C4-2B (cell line): ENCODE measurements around the gene CACNB4.

Experiments
- ZFX ChIP-seq: fragments of 450-650 bp; IDR thresholded peaks from 2 replicates; pipeline ENCODE4 v1.6.1; 2017
- TF ChIP-seq, protein P1 (sequence below): fragments of 450-650 bp; conservative IDR thresholded peaks from 2 replicates; pipeline ENCODE4 v1.5.1; 2017; ENCODE audit warnings: mild to moderate bottlenecking

GRCh38 chr2:151968770-151969470 is 129.9 kb downstream of the CACNB4 start:
- TF ChIP-seq, protein P1, sequence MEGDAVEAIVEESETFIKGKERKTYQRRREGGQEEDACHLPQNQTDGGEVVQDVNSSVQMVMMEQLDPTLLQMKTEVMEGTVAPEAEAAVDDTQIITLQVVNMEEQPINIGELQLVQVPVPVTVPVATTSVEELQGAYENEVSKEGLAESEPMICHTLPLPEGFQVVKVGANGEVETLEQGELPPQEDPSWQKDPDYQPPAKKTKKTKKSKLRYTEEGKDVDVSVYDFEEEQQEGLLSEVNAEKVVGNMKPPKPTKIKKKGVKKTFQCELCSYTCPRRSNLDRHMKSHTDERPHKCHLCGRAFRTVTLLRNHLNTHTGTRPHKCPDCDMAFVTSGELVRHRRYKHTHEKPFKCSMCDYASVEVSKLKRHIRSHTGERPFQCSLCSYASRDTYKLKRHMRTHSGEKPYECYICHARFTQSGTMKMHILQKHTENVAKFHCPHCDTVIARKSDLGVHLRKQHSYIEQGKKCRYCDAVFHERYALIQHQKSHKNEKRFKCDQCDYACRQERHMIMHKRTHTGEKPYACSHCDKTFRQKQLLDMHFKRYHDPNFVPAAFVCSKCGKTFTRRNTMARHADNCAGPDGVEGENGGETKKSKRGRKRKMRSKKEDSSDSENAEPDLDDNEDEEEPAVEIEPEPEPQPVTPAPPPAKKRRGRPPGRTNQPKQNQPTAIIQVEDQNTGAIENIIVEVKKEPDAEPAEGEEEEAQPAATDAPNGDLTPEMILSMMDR: no peak
- TF ChIP-seq ZFX: no peak
